GM18502 (cell line): ENCODE results near the gene GRAMD1B.
"Not testable (repeated sequence)": the region's sequence is repeated elsewhere in the genome, so short reads cannot be mapped to it uniquely, and the experiment has no call there.

ENCODE experiments used
- ATAC-seq: cut with Tn5 transposase; IDR thresholded peaks from one replicate; pipeline ENCODE4 v1.9.1; 2021; ENCODE audit warnings: mild to moderate bottlenecking; ENCODE audit not compliant: unreplicated experiment, poor library complexity

GRAMD1B gene

GRCh38 chr11:123558536-123559315 lies 128.7 kb downstream of the GRAMD1B start:
- no peak for ATAC-seq

DNA sequence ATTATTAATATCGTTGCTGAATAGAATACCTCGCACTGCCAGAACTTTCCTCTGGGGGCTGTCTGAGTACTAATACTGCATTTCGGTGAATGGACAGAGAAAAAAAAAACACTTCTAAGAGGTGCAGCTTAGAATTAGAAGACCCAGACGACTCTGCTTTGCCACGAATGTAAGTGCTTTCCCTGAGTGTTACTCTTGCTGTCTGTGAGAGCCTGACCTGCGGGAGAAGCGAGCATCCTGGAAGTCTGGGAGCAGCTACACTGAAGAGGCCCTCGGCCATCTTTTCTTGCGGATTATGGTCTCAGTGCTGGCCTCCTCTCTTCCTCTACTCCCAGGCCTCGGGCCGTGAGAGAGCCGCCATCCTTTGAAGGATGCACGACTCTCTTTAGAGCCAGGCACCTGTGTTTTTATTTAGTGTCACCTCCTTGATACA lies 129.5 kb downstream of the GRAMD1B start:
- ATAC-seq: no peak

DNA sequence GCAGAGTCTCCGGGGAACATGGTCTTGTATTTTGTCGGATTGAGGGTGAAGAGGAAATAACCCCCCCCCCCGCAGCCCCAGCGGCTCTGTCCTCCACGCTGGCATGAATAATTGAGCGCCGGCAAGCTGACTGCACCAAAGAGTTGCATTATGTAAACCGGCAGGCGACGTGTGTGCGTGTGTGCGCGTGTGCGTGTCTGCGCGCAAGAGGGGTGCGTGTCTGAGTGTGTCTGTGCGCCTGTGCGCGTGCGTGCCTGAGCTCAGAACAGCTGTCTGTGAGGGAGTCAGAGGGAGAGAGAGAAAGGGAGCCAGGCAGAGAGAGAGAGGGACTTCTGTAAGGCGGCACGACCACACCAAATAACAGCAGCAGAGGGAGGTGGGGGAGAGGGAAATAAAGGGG lies 129.9 kb downstream of the GRAMD1B start:
- ATAC-seq: peak; percentile 76

- ATAC-seq: no peak
Observed at GRCh38 chr11:123561431-123561800, 131.3 kb downstream of the GRAMD1B start.

- no peak for ATAC-seq
Observed at GRCh38 chr11:123562158-123562557, 132.1 kb downstream of the GRAMD1B start.

DNA sequence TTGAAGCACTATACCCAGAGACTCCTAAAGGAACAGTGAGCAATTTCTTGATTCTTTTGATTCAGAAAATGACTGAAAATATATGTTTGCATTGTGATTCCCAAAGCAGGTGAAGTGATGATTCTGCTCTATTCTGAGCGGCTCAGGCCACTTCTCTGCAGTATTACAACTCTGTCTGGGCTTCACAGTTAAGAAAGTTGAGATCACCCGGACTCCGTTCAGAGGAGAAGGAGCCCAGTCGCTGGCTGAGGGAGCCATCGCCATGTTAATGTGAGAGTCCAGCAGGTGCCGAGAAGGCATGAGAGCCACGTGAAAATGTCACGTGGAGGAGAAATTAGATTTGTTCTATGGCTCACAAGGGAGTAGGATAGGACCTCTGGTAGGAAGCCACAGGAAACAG lies 132.8 kb downstream of the GRAMD1B start:
- no peak for ATAC-seq

DNA sequence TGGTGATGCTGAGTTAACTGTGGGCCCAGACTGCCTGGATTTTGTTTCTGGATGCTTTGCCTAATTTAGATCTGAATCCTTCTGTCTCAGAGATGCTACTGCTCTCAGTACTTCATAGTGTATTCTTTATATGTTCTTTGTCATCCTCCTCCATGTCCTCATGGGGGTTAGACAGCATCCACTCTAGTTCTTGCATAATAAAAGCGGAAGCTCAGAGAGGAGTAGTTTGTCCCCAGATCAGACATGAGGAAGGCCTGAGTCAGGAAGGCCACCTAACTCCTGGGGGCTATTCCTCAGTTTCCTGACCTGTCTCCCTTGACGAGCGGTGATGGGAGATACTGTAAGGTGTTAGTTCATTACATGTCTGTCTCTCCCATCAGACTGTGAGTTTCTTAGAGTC lies 134.2 kb downstream of the GRAMD1B start:
- ATAC-seq: no peak

DNA sequence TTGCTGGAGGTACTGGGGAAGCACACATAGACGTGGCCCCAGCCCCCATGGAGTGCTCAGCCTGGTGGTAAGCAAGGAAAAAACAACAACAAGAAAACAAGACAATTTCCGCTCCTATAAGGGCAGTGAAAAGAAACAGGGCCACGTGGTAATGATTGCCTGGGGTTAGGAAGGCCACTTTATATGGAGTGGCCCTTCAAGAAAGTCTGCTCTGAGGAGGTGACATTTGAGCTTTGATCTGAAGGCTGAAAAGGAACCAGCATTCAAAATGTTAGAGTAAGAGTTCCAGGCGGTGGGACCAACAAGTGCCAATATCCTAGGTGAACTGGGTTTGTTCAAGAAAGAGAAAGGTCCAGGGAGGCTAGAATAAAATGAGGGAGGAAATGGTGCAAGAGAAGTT lies 136.8 kb downstream of the GRAMD1B start:
- ATAC-seq: no peak

DNA sequence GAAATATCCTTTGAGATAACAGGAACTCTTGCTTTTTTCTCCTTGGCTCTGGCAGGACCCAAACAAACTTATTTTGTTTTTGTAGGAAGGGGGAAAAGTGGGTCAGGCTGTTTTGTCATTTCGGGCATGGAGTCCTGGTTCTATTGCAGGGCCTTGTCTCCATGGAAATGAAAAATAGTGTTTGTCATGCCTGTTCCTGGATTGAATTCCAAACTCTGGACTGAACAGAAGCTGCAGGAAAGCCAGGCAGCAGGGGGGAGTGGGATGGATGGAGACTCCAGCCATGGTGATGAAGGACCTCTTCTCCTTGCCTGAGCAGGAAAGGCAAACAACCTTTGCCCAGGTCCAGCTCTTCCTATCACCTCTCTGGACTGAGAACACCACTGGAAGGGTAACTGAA lies 137.4 kb downstream of the GRAMD1B start:
- no peak for ATAC-seq

DNA sequence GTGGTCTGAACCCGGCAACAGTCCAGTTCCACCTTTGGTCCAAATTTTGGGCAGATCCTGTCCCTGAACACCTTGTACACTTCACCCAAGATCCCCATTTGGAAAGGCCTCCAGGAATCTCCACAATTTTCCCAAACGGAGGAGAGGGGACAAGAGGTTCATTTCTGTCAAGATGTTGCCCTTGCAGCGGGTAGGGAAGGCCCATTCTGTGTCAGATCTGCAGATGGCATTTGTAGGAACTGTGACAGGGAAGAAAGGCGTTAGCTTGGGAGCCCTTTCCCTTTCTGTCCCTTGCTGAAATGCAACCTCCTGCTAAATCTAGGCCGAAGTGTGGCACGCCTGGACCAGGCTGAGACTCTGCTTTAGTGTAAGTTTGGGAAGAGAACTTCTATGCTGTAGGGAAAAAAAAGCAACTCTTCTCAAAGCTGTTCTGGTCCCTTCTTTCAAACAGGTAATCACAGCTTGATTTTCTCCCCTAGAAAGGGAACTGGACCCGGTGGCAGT lies 138.3 kb downstream of the GRAMD1B start:
- no peak for ATAC-seq

GRCh38 chr11:123569393-123569792 lies 139.3 kb downstream of the GRAMD1B start:
- ATAC-seq: no peak

GRCh38 chr11:123570939-123571580 lies 141.0 kb downstream of the GRAMD1B start:
- ATAC-seq: no peak

DNA sequence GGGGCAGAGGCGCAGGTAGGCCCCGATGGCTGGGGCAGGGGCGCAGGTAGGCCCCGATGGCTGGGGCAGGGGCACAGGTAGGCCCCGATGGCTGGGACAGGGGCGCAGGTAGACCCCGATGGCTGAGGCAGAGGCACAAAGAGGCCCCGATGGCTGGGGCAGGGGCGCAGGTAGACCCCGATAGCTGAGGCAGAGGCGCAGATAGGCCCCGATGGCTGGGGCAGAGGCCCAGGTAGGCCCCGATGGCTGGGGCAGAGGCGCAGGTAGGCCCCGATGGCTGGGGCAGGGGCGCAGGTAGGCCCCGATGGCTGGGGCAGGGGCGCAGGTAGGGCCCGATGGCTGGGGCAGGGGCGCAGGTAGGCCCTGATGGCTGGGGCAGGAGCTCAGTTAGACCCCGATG lies 142.7 kb downstream of the GRAMD1B start:
- not testable (repeated sequence) for ATAC-seq

DNA sequence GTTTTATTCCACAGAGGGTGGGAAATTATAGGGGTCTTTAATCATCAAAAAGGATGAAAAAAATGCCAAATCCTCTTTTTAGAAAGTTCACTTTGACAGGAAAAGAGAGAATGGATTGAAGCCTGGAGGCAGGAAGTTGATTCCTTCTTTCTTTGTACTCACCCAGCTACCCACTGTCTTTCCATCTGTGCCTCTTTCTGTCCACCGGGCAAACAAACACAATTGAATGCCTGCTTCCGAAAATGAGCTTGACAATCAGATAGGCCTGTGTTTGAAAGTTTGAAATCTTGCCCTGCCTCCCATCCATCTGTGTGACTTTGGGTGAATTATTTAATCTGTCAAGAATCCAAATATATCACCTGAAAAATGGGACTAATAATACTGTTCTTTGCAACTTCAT lies 143.2 kb downstream of the GRAMD1B start:
- ATAC-seq: no peak

DNA sequence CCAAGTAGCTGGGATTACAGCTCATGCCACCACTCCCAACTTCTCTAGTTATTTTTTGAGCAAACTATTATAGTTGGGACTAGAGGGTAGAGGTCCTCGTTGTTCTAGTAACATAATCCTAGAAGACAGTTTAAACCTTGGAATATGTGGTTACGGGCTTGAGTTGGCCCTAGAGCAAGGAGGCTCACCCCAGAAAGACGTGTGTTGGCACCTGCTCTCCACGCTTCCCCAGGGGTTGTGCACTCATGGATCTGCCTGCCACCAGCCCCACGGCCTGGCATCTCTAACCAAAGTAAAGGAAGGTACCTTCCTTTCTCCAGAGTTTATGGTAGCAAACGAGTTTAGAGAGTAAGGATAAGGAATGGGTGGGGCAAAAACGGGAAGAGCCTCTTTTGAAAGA lies 145.4 kb downstream of the GRAMD1B start:
- no peak for ATAC-seq

DNA sequence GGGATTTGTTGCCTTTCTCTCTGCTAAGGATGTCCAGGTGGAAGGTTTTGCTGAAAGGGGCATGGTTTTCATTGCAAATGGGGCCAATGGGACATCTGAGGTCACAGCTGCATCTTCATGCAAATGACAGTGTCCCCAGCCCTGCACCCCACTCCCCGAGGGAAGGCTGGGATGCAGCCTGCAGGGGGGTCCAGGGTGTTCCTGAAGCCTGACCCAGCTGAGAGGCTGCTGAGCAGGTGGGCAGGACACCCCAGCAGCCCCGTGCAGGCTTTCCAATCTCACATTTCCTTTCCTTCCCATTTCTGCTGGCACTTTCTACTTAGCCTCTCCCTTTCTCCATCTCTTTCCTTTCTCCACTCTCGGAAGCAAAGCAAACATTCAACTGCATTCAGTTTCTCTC lies 146.0 kb downstream of the GRAMD1B start:
- ATAC-seq: no peak

- no peak for ATAC-seq
Observed at GRCh38 chr11:123576501-123576900, 146.4 kb downstream of the GRAMD1B start.

- peak; percentile 76 for ATAC-seq
Observed at GRCh38 chr11:123577081-123577598, 147.1 kb downstream of the GRAMD1B start.

DNA sequence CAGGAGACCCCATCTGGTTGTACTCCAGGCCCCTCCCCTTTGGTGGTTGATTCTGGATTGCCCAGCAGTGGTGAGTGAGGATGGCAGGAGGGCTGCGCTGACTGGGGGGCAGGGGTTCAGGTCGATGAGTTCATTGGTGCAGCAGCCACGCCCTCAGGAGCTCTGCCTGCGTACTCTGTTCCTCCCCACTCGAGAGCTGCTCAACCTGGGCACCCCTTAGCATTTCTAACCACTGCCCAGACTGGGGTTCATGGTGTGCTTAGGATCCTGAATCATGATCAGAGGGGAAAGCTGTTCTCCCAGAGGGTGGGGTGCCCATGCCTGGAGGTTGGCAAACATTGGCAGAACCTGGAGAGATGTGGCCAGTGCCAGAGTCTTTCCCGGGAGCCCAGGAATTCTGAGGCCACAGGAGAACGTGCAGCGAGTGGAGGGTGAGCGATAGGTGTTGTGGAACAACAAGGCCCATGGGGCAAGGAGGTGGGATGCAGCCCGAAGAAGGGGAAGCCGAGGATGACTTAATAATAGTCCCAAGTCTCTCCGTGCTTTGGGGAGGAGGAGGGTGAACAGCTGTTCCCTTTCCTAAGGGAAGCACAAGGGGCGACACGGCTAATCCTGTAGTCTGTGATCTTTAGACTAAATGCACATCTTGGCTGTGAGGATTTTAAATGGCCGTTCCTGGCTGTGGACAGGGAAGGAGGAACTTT lies 148.9 kb downstream of the GRAMD1B start:
- no peak for ATAC-seq

GRCh38 chr11:123579482-123579812 lies 149.4 kb downstream of the GRAMD1B start:
- ATAC-seq: no peak

DNA sequence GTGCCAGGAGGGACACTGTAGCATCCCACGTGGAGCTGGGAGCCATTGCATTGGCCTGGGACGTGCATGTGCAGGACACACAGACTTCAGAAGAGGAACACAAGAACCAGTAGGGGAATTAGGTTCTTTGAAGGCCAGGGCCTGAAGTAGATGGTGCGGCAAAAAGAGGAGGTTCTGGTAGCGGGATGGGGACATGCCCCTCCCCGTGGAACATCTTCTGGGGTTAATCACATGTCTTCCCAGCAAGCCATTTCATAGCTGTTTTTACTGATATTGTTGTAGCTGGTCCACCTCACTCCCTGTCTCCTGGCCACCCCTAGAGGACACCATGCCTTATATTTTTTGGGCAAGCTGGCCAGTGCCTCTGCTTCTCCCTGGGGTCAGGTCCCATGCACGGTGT lies 150.1 kb downstream of the GRAMD1B start:
- no peak for ATAC-seq
